A673 (cell line): ENCODE data around the gene DCHS2.

Experiments used
- EZH2 ChIP-seq: fragments of 200-600 bp; sonication (generic); IDR thresholded peaks from 2 replicates; pipeline ENCODE4 v1.6.1; 2017; ENCODE audit warnings: borderline replicate concordance, low read depth, mild to moderate bottlenecking, mixed read lengths, antibody characterized with exemption, low read length; ENCODE audit not compliant: poor library complexity, severe bottlenecking
- TF ChIP-seq, protein P1 (sequence below): fragments of 300-800, 200-600 bp; sonication (generic); conservative IDR thresholded peaks from 2 replicates; pipeline ENCODE4 v1.5.1; 2017; ENCODE audit warnings: low read depth, mild to moderate bottlenecking, antibody characterized with exemption, low read length, moderate library complexity, mixed read lengths

DNA sequence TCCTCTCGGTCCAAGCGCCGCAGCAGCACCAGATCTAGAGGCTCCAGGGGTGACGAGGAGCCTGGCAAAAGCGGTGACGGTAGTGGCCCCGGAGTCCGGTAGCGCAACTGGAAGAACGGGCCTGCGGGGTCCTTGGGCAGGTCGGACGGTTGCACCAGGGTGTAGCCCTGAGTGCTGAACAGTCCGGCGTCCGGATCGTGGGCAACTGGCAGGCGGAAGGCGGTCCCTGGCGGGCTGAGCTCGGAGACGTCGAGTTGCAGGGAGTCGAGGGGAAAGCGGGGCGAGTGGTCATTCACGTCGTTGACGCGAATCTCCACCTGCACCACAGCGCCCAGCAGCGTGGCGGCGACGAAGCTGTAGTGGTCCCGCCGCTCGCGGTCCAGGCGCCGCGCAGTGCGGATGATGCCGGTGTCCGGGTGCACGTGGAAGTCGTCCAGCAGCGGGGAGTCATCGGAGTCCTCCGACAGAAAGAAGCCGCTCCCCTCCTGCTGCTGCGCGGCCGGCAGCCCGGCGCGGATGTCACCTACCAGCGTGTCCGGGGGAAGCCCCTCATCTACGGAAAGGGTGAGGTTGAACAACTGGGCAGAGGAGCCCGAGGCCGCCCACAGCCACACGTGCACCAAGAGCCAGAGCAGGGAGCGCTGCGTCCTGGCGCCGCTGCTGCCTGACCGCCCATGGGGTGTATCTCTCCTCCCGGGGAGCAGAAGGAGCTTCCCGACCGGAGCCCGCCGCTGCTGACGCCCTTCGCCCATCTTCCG, 837 bp downstream of the DCHS2 start:
- TF ChIP-seq, protein P1, sequence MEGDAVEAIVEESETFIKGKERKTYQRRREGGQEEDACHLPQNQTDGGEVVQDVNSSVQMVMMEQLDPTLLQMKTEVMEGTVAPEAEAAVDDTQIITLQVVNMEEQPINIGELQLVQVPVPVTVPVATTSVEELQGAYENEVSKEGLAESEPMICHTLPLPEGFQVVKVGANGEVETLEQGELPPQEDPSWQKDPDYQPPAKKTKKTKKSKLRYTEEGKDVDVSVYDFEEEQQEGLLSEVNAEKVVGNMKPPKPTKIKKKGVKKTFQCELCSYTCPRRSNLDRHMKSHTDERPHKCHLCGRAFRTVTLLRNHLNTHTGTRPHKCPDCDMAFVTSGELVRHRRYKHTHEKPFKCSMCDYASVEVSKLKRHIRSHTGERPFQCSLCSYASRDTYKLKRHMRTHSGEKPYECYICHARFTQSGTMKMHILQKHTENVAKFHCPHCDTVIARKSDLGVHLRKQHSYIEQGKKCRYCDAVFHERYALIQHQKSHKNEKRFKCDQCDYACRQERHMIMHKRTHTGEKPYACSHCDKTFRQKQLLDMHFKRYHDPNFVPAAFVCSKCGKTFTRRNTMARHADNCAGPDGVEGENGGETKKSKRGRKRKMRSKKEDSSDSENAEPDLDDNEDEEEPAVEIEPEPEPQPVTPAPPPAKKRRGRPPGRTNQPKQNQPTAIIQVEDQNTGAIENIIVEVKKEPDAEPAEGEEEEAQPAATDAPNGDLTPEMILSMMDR, result no peak
- peak; percentile 41 for TF ChIP-seq EZH2
